ENCODE results near the gene PRTN3.
"Not testable (repeated sequence)": the region's sequence is repeated elsewhere in the genome, so short reads cannot be mapped to it uniquely, and the experiment has no call there.

The PRTN3 gene

DNA sequence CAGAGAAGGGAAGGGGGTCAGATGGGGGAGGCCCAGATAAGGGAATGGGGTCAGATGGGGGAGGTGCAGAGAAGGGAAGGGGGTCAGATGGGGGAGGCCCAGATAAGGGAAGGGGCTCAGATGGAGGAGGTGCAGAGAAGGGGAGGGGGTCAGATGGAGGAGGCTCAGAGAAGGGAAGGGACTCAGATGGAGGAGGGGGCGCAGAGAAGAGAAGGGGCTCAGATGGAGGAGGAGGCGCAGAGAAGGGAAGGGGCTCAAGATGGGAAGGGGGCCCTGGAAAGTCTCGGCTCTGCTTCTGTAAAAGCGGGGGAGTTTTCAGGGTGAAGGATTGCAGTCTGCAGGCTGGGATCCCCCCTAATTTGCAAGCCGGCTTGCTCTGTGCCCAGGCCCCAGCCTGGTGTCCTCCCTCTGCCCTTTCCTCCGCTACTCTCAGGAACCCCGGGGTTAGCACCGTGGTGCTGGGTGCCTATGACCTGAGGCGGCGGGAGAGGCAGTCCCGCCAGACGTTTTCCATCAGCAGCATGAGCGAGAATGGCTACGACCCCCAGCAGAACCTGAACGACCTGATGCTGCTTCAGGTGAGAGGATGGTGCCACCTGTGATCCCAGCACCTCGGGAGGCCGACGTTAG is 11.6 kb upstream of the PRTN3 start:
- H3K27ac Mint-ChIP-seq: no peak overlapping the region
- no peak for ATAC-seq (replicated peaks)
- no peak for DNase-seq
- H3K4me3 Mint-ChIP-seq: no peak overlapping the region
- no peaks in the 10 kb centered on the region for H3K9me3 Mint-ChIP-seq
- peaks cover 5% of the 10 kb centered on the region for H3K36me3 Mint-ChIP-seq (ENCODE audit: insufficient read depth)
- H3K27me3 Mint-ChIP-seq: peaks cover 0 to 22% of the 10 kb centered on the region in 2 donors
- H3K4me1 Mint-ChIP-seq (ENCODE audit: low read depth in 2 of 2): peaks cover 0 to 2% of the 10 kb centered on the region in 2 donors

DNA sequence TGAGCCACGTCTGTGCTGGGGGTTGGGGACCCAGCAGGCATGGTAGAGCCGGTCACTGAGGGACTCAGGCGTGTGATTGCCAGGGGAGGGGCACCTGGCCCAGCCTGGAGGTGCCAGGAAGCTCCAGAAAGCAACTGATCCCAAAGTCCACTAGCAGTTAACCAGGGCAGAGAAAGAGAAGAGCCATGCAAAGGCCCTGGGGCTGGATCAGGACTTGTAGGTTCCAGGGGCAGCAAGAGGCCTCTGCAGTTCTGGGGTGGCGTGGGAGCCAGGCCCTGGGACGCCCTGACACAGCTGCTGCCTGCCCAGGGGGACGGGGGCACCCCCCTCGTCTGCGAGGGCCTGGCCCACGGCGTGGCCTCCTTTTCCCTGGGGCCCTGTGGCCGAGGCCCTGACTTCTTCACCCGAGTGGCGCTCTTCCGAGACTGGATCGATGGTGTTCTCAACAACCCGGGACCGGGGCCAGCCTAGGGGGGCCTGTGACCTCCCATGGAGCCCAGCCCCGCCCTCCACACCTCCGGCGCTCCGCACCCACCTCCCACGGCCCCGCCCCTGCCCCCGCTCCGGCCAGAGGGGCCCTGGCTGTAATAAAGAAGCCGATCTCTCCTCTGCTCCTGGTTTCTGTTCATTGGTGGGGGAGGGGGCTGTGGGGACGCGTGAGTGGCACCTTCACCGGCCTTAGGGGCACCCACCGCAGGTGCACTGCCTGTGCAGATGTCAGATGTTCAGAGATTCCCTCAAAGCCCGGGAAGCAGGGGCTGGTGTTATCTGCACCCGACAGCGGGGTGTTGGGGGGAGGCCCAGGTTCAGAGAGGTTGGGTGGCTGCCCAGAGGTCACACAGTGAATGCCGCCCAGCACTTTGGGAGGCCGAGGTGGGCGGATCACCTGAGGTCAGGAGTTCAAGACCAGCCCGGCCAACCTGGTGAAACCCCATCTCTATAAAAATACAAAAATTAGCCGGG is 9.1 kb upstream of the PRTN3 start:
- ATAC-seq (replicated peaks) (no peak), DNase-seq (no peak)
- no peak overlapping the region for H3K4me3 Mint-ChIP-seq
- no peak overlapping the region for H3K27ac Mint-ChIP-seq
- H3K27me3 Mint-ChIP-seq: peaks cover 12 to 30% of the 10 kb centered on the region in 2 donors
- H3K36me3 Mint-ChIP-seq (ENCODE audit: insufficient read depth): peaks cover 2% of the 10 kb centered on the region
- H3K4me1 Mint-ChIP-seq (ENCODE audit: low read depth in 2 of 2): peaks cover 0 to 3% of the 10 kb centered on the region in 2 donors
- H3K9me3 Mint-ChIP-seq: no peaks in the 10 kb centered on the region

DNA sequence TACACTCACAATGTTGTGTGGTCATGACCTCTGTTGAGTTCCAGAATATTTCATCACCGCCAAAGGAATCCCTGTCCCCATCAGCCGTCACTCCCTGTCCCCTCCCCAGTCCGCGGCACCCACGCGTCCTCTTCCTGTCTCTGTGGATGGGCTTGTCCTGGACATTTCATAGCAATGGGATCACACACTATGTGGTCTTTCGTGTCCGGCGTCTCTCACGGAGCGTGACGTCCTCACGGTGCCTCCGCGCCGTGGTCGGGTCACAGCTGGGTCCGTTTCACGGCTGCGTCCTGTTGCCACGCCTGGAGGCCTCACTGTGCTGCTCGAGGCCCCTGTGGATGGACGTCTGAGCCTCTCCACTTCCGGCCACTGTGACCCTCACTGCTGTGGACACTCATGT is 6.6 kb upstream of the PRTN3 start:
- H3K27me3 Mint-ChIP-seq: peaks cover 23 to 42% of the 10 kb centered on the region in 2 donors
- H3K27ac Mint-ChIP-seq: no peak overlapping the region
- H3K36me3 Mint-ChIP-seq (ENCODE audit: insufficient read depth): no peaks in the 10 kb centered on the region
- ATAC-seq (replicated peaks) (no peak), DNase-seq (no peak)
- H3K4me1 Mint-ChIP-seq (ENCODE audit: low read depth in 2 of 2): peaks cover 0 to 3% of the 10 kb centered on the region in 2 donors
- H3K4me3 Mint-ChIP-seq: no peak overlapping the region
- H3K9me3 Mint-ChIP-seq: no peaks in the 10 kb centered on the region

DNA sequence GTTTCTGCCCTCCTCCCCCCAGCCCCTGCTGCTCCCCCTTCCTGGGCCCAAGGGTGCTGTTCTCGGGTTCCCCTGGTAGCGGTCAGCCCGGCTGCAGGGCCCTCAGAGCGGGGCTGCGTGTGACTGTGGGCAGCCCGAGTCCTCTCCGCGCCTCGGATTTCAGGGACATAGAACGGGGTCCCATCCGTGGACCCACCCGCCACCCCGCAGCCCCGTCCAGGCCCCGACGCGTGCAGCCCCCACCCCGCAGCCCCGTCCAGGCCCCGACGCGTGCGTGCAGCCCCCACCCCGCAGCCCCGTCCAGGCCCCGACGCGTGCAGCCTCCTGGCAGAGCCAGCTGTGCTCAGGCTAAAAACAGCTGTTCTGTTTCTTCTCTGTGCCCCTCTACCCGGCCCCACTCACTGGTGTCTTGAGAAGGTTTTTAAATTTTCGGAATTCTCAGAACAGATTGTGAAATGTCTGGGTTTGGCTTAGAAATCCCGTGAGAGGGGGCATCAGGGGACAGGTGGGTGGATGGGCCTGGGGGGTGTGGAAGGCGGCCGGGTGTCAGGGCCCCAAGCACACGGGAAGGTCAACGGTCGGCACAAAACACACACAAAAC is 5.5 kb upstream of the PRTN3 start:
- Mint-ChIP-seq H3K9me3 (no peaks in the 10 kb centered on the region), H3K27me3 (peaks cover 27 to 46% of the 10 kb centered on the region in 2 donors), H3K27ac (no peak overlapping the region), H3K36me3 (ENCODE audit: insufficient read depth) (no peaks in the 10 kb centered on the region), H3K4me1 (ENCODE audit: low read depth in 2 of 2) (peaks cover 0 to 3% of the 10 kb centered on the region in 2 donors), H3K4me3 (no peak overlapping the region)
- ATAC-seq (replicated peaks) (no peak), DNase-seq (no peak)

DNA sequence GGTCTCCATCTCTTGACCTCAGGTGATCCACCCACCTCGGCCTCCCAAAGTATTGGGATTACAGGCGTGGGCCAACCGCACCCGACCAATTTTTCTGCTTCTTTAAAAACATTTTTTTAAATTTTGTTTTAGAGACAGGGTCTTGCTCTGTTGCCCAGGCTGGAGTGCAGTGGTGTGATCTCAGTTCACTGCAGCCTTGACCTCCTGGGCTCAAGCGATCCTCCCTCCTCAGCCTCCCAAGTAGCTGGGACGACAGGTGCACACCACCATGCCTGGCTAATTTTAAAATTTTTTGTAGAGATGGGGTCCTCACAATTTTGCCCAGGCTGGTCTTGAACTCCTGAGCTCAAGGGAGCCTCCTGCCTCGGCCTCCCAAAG is 2.0 kb downstream of the PRTN3 start:
- not testable (repeated sequence) for H3K9me3 Mint-ChIP-seq; H3K4me1 Mint-ChIP-seq (ENCODE audit: low read depth in 2 of 2); H3K27ac Mint-ChIP-seq; DNase-seq; H3K4me3 Mint-ChIP-seq; ATAC-seq (replicated peaks)
- H3K36me3 Mint-ChIP-seq (ENCODE audit: insufficient read depth): peaks cover 13% of the 10 kb centered on the region
- peaks cover 40 to 62% of the 10 kb centered on the region in 2 donors for H3K27me3 Mint-ChIP-seq

DNA sequence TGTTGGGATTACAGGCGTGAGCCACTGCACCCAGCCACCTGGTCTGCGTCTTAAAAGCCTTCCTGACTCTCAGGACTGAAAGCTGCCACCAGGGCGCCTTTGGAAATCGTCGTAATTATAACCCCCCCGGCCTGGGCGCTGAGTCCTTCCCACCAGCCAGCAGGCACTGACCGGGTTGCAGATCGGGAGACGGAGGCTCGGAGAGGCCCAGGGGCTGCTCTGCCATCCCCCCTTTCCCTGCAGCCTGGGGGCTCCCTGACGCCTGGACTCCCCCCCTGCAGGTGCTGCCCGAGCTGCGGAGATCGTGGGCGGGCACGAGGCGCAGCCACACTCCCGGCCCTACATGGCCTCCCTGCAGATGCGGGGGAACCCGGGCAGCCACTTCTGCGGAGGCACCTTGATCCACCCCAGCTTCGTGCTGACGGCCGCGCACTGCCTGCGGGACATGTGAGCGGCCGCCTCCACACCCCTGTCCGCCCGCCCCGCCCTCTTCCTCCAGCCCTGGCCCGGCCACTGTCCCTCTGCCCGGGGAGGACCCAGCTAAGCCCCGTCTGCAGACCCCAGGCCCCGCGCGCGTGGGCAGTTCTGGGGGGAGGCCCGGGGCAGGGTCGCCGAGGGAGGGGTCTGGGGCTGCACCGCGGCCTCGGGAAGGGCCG is 2.5 kb downstream of the PRTN3 start:
- Mint-ChIP-seq H3K4me1 (ENCODE audit: low read depth in 2 of 2) (peaks cover 6 to 7% of the 10 kb centered on the region in 2 donors), H3K4me3 (no peak overlapping the region), H3K36me3 (ENCODE audit: insufficient read depth) (peaks cover 13% of the 10 kb centered on the region), H3K27ac (no peak overlapping the region), H3K27me3 (peaks cover 45 to 67% of the 10 kb centered on the region in 2 donors), H3K9me3 (no peaks in the 10 kb centered on the region)
- DNase-seq (no peak), ATAC-seq (replicated peaks) (no peak)

DNA sequence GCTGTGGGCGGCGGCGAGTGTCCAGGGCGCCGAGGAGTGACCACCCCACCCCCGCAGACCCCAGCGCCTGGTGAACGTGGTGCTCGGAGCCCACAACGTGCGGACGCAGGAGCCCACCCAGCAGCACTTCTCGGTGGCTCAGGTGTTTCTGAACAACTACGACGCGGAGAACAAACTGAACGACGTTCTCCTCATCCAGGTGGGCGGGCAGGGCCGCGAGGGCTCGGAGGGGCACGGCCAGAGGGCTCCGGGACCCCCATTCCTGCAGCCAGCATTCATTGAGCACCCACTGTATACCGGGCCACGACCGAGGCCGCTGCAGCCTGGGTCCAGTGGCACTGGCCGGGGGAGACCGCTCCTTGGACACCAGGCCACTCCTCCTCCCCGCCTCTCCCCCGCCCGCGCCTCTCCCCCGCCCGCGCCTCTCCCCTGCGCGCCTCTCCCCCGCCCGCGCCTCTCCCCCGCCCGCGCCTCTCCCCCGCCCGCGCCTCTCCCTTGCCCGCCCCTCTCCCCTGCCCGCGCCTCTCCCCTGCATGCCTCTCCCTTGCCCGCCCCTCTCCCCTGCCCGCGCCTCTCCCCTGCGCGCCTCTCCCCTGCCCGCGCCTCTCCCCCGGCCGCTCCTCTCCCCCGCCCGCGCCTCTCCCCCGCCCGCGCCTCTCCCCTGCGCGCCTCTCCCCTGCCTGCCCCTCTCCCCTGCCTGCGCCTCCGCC is 3.2 kb downstream of the PRTN3 start:
- Mint-ChIP-seq H3K4me1 (ENCODE audit: low read depth in 2 of 2) (peaks cover 6 to 7% of the 10 kb centered on the region in 2 donors), H3K4me3 (peak overlapping the region; percentile 52 to 54), H3K9me3 (no peaks in the 10 kb centered on the region), H3K27ac (peak overlapping the region in 1 of 2 donors; percentile 35), H3K36me3 (ENCODE audit: insufficient read depth) (peaks cover 13% of the 10 kb centered on the region), H3K27me3 (peaks cover 48 to 73% of the 10 kb centered on the region in 2 donors)
- ATAC-seq (replicated peaks) (no peak), DNase-seq (no peak)

DNA sequence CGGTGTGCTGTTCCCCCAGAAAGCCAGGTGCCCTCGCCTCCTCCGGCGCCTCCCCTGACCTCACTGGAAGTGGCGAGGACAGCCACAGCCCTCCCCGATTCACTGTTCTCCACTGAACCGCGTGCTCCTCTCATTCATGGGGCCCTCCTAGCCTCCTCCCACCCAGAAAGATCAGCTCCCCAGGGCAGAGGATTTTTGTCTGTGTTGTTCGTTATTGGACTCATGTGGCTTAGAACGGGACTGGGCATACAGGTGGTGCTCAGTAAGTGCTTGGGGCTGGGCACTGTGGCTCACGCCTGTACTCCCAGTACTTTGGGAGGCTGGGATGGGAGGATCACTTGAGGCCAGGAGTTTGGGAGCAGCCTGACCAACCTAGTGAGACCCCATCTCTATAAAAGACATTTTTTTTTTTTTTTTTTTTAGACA is 3.8 kb downstream of the PRTN3 start:
- Mint-ChIP-seq H3K36me3 (ENCODE audit: insufficient read depth) (peaks cover 13% of the 10 kb centered on the region), H3K27me3 (peaks cover 43 to 73% of the 10 kb centered on the region in 2 donors), H3K4me1 (ENCODE audit: low read depth in 2 of 2) (peaks cover 6 to 7% of the 10 kb centered on the region in 2 donors), H3K4me3 (peak overlapping the region; percentile 52 to 54), H3K27ac (peak overlapping the region in 1 of 2 donors; percentile 35), H3K9me3 (no peaks in the 10 kb centered on the region)
- peak; percentile 60 for ATAC-seq (replicated peaks)
- DNase-seq: no peak

DNA sequence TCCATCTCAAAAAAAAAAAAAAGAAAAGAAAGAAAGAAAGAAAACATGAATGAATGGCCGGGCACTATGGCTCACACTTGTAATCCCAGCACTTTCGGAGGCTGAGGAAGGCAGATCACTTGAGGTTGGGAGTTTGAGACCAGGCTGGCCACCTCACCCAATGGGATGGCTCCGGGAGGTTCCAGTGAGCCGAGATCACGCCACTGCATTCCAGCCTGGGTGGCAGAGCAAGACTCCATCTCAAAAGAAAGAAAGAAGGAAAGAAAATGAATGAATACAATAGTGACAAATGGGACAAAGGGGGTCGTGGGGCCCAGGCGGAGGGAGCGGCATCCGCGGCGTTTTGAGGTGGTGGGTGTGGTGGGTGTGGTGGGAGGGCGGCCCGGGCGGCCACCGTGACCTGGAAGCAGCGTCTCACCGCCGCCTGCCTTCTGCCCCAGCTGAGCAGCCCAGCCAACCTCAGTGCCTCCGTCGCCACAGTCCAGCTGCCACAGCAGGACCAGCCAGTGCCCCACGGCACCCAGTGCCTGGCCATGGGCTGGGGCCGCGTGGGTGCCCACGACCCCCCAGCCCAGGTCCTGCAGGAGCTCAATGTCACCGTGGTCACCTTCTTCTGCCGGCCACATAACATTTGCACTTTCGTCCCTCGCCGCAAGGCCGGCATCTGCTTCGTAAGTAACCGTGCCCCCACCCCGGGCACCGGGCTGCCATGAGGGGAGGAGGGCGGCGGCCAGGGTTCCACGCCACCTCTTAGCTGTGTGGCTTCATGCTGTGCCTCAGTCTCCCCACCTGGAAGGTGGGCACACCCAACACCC is 5.1 kb downstream of the PRTN3 start:
- DNase-seq (no peak), ATAC-seq (replicated peaks) (no peak)
- peaks cover 41 to 76% of the 10 kb centered on the region in 2 donors for H3K27me3 Mint-ChIP-seq
- no peaks in the 10 kb centered on the region for H3K9me3 Mint-ChIP-seq
- peaks cover 6 to 7% of the 10 kb centered on the region in 2 donors for H3K4me1 Mint-ChIP-seq (ENCODE audit: low read depth in 2 of 2)
- no peak overlapping the region for H3K4me3 Mint-ChIP-seq
- H3K36me3 Mint-ChIP-seq (ENCODE audit: insufficient read depth): peaks cover 12% of the 10 kb centered on the region
- peak overlapping the region in 1 of 2 donors; percentile 49 for H3K27ac Mint-ChIP-seq

DNA sequence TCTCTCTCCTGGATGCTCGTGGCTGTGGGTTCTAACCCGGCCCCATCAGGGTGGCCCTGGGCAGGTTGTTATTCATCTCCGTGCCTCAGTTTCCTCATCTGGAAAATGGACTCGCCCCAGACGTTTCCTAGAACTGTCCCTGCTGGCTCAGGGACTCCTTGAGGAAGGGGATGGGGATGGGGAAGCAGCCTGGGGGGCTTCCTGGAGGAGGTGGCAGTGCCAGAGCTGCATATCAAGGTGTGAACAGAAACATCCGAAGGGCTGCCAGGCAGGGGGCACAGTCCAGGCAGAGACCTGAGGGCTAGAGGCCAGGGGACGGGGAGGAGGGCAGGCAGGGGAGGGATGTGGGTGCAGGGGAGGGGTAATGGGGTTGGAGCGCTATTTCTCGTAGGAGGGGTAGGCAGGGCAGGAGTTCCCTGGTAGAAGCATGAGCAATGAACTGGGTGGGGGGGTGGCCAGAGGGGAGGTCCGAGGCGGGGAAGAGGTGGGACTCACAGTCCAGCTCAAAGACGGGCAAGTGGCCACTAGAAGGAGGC is 7.7 kb downstream of the PRTN3 start:
- ATAC-seq (replicated peaks) (no peak), DNase-seq (no peak)
- Mint-ChIP-seq H3K4me1 (ENCODE audit: low read depth in 2 of 2) (peaks cover 5 to 7% of the 10 kb centered on the region in 2 donors), H3K9me3 (no peaks in the 10 kb centered on the region), H3K27ac (no peak overlapping the region), H3K27me3 (peaks cover 36 to 68% of the 10 kb centered on the region in 2 donors), H3K4me3 (no peak overlapping the region), H3K36me3 (ENCODE audit: insufficient read depth) (peaks cover 3% of the 10 kb centered on the region)

DNA sequence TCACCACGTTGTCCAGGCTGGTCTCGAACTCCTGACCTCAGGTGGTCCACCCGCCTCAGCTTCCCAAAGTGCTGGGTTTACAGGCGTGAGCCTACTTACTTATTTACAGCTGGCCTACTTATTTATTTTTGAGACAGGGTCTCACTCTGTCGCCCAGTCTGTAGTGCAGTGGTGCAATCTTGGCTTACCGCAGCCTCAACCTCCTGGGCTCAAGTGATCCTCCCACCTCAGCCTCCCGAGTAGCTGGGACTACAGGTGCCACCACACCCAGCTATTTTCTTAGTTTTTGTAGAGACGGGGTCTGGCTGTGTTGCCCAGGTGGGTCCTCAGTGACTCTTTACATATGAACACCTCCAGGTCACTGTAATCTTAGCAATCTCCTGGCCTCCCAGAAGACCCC is 8.4 kb downstream of the PRTN3 start:
- H3K36me3 Mint-ChIP-seq (ENCODE audit: insufficient read depth); DNase-seq; H3K9me3 Mint-ChIP-seq; H3K4me1 Mint-ChIP-seq (ENCODE audit: low read depth in 2 of 2); H3K27ac Mint-ChIP-seq; H3K4me3 Mint-ChIP-seq; ATAC-seq (replicated peaks): not testable (repeated sequence)
- H3K27me3 Mint-ChIP-seq: peaks cover 36 to 65% of the 10 kb centered on the region in 2 donors

All from effector memory CD8-positive, alpha-beta T cell (primary cell).